Caco-2 (cell line): ENCODE results near the gene TMEM266. TPM values are rescaled to one million over a fixed set of nuclear protein-coding genes. Genes with fewer than 3 reads are reported as not detected.
A peak's percentile ranks its signal among the peaks of the same experiment; 100 is the strongest.

ENCODE experiments used
- BruUV-seq: library from RNA; stranded (reverse); fragments of 400-500 nt; replicated peaks from 2 replicates; lab custom pipeline; 2021; lab: Mats Ljungman, UMichigan
- CTCF ChIA-PET: fragments of 300-600 bp; sonication (Branson Sonifier 250); formaldehyde crosslinking; loops from one replicate; lab custom pipeline; 2022; ENCODE audit warnings: antibody characterized with exemption; lab: Charles Lee
- POLR2A ChIA-PET: fragments of 300-600 bp; sonication (Branson Sonifier 250); formaldehyde crosslinking; loops from one replicate; lab custom pipeline; 2022; ENCODE audit warnings: antibody characterized with exemption; lab: Charles Lee
- DNase-seq, 2 experiments: peaks; one replicate each; pipeline versions ENCODE4 v3.0.0 to v3.0.0-alpha.2; 2020 to 2022
- H3K27me3 ChIP-seq: replicated peaks from 2 replicates; pipeline ENCODE4 v1.6.0; 2011; ENCODE audit warnings: low read length; ENCODE audit not compliant: control insufficient read depth, insufficient read depth
- H3K36me3 ChIP-seq: 2 replicates; pipeline ENCODE4 v1.5.1; 2011; ENCODE audit warnings: low read length; ENCODE audit not compliant: control insufficient read depth, insufficient read depth
- H3K4me1 ChIP-seq: fragments of 250-450 bp; sonication (Bioruptor Pico); 2 replicates; pipeline ENCODE4 v1.5.1; 2020; ENCODE audit warnings: mild to moderate bottlenecking
- H3K4me3 ChIP-seq: 2 replicates; pipeline ENCODE4 v1.5.1; 2011; ENCODE audit warnings: low read depth, mild to moderate bottlenecking, control low read depth, low read length
- H3K9me3 ChIP-seq: fragments of 250-450 bp; sonication (Bioruptor Pico); 2 replicates; pipeline ENCODE4 v1.5.1; 2020; ENCODE audit warnings: mild to moderate bottlenecking, moderate library complexity
- H3K27ac Mint-ChIP-seq: one replicate; pipeline ENCODE4 v1.8.0; 2022; ENCODE audit warnings: mixed read lengths; ENCODE audit not compliant: unreplicated experiment
- H3K27me3 Mint-ChIP-seq: one replicate; pipeline ENCODE4 v1.8.0; 2022; ENCODE audit warnings: mixed read lengths; ENCODE audit not compliant: insufficient read depth, unreplicated experiment
- H3K36me3 Mint-ChIP-seq: one replicate; pipeline ENCODE4 v1.8.0; 2022; ENCODE audit warnings: mild to moderate bottlenecking, mixed read lengths; ENCODE audit not compliant: insufficient read depth, unreplicated experiment
- H3K4me1 Mint-ChIP-seq: one replicate; pipeline ENCODE4 v1.8.0; 2022; ENCODE audit warnings: low read depth, mixed read lengths; ENCODE audit not compliant: unreplicated experiment
- H3K4me3 Mint-ChIP-seq: one replicate; pipeline ENCODE4 v1.8.0; 2022; ENCODE audit warnings: mild to moderate bottlenecking, moderate library complexity, mixed read lengths; ENCODE audit not compliant: unreplicated experiment
- H3K9me3 Mint-ChIP-seq: one replicate; pipeline ENCODE4 v1.8.0; 2022; ENCODE audit warnings: mixed read lengths; ENCODE audit not compliant: unreplicated experiment
- intact Hi-C: fragments of 100-400 bp; cut with micrococcal nuclease; formaldehyde crosslinking; loops from one replicate; pipeline ENCODE4 v1.10.0; 2022; ENCODE audit not compliant: unreplicated experiment
- total RNA-seq: library from RNA; stranded (reverse); gene quantifications from 2 replicates; pipeline ENCODE4 v1.2.3, GENCODE V29; 2022
- TF ChIP-seq, protein P1 (sequence below), 2 experiments: fragments of 200-600 bp in 1 of 2; IDR thresholded peaks; 1 replicate in 1 of 2; 2 replicates in 1 of 2; pipeline versions ENCODE4 v1.5.1 to v1.8.0; 2011 to 2022; ENCODE audit warnings: antibody characterized with exemption in 1 of 2, control low read depth in 1 of 2, inconsistent platforms in 1 of 2, low read depth in 1 of 2, low read length in 1 of 2, mild to moderate bottlenecking in 1 of 2, moderate library complexity in 1 of 2; ENCODE audit not compliant: insufficient read depth in 1 of 2, severe bottlenecking in 1 of 2, unreplicated experiment in 1 of 2

The TMEM266 gene
- total RNA-seq, 1 experiment from 2014 or later = 0.27 TPM

DNA sequence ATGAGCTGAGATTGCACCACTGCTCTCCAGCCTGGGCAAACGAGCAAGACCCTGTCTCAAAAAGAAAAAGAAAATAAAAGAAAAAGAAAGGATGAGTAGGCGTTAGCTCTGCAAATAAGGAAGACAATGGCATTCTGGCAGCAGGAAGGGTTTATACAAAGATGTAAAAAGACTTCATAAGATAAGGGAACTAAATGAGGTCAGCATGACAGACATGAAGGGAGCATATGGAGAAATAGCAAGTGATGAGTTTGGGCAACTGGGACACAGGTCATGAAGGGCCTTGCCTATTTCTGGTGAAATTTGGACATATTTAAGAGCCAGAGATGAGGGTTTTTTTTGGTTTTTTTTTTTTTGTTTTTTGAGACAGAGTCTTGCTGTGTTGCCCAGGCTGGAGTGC is 24.5 kb downstream of the TMEM266 start:
- DNase-seq = no peak
- H3K36me3 Mint-ChIP-seq = no peaks in the 10 kb centered on the region
- Histone ChIP-seq H3K4me3 (no peak overlapping the region), H3K27me3 (no peaks in the 10 kb centered on the region), H3K36me3 (no peaks in the 10 kb centered on the region), H3K4me1 (no peaks in the 10 kb centered on the region), H3K9me3 (no peaks in the 10 kb centered on the region)
- ChIA-PET CTCF (no interaction called here), POLR2A (no interaction called here)
- intact Hi-C loops = no loop called here
- no peaks in the 10 kb centered on the region for H3K4me1 Mint-ChIP-seq
- TF ChIP-seq, protein P1, sequence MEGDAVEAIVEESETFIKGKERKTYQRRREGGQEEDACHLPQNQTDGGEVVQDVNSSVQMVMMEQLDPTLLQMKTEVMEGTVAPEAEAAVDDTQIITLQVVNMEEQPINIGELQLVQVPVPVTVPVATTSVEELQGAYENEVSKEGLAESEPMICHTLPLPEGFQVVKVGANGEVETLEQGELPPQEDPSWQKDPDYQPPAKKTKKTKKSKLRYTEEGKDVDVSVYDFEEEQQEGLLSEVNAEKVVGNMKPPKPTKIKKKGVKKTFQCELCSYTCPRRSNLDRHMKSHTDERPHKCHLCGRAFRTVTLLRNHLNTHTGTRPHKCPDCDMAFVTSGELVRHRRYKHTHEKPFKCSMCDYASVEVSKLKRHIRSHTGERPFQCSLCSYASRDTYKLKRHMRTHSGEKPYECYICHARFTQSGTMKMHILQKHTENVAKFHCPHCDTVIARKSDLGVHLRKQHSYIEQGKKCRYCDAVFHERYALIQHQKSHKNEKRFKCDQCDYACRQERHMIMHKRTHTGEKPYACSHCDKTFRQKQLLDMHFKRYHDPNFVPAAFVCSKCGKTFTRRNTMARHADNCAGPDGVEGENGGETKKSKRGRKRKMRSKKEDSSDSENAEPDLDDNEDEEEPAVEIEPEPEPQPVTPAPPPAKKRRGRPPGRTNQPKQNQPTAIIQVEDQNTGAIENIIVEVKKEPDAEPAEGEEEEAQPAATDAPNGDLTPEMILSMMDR (IDR thresholded peaks at IDR 0.05; ENCODE audit: insufficient read depth in 1 of 2, low read depth in 1 of 2, low read length in 1 of 2, severe bottlenecking in 1 of 2, unreplicated experiment in 1 of 2) = no peak
- no TSS peak for BruUV-seq
- no peak overlapping the region for H3K27ac Mint-ChIP-seq
- H3K27me3 Mint-ChIP-seq = peaks cover 3% of the 10 kb centered on the region
- no peak overlapping the region for H3K4me3 Mint-ChIP-seq
- no peaks in the 10 kb centered on the region for H3K9me3 Mint-ChIP-seq

DNA sequence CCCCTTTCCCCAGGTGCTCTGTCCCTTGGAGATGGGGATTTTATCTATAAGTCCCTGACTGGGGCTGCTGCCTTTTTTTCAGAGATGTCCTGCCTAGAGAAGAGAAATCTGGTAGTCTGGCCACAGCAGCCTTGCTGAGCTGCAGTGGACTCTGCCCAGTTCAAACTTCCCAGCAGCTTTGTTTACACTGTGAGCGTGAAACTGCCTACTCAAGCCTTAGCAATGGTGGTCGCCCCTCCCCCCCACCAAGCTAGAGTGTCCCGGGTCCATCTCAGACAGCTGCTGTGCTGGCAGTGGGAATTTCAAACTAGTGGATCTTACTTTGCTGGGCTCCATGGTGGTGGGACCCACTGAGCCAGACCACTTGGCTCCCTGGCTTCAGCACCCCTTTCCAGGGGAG is 38.9 kb downstream of the TMEM266 start:
- H3K4me3 Mint-ChIP-seq = no peak overlapping the region
- no peak overlapping the region for H3K27ac Mint-ChIP-seq
- Histone ChIP-seq H3K36me3 (no peaks in the 10 kb centered on the region), H3K9me3 (no peaks in the 10 kb centered on the region), H3K4me3 (no peak overlapping the region), H3K27me3 (no peaks in the 10 kb centered on the region), H3K4me1 (no peaks in the 10 kb centered on the region; the same call in 1 of the 2 replicates)
- intact Hi-C loops = loop anchor here (2.0 kb wide), 1 partner anchor 38 kb away; no protein-coding TSS in a partner anchor
- TF ChIP-seq, protein P1 (IDR thresholded peaks at IDR 0.05; ENCODE audit: insufficient read depth in 1 of 2, low read depth in 1 of 2, low read length in 1 of 2, severe bottlenecking in 1 of 2, unreplicated experiment in 1 of 2) = no peak
- H3K9me3 Mint-ChIP-seq = no peaks in the 10 kb centered on the region
- CTCF ChIA-PET = interaction anchor here (0.6 to 1.8 kb wide), 6 partner anchors 18 to 42 kb away, joined by 3 to 7 read pairs (median 4); no protein-coding TSS in a partner anchor
- H3K4me1 Mint-ChIP-seq = peaks cover 12% of the 10 kb centered on the region
- DNase-seq = peak; percentile 45 to 64
- POLR2A ChIA-PET = no interaction called here
- H3K36me3 Mint-ChIP-seq = no peaks in the 10 kb centered on the region
- peaks cover 3% of the 10 kb centered on the region for H3K27me3 Mint-ChIP-seq
- no TSS peak for BruUV-seq

DNA sequence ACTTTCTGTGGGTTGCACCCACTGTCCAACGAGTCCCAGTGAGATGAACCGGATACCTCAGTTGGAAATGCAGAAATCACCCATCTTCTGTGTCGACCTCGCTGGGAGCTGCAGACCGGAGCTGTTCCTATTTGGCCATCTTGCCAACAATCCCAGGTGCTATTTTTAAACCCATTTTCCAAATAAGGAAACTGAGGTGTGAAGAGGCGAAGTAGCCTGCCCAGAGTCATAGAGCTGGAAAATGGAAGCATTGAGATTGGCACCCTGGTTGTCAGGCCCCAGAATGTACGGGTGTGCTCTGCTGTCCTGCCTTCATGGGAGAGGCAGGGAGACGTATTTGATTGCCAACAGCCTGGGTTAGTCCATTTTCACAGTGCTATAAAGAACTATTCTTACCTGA is 39.6 kb downstream of the TMEM266 start:
- H3K4me3 ChIP-seq = no peak overlapping the region
- no peak for DNase-seq
- ChIA-PET CTCF (interaction anchor here (1.0 to 1.8 kb wide), 3 partner anchors 40 to 43 kb away, joined by 3 to 7 read pairs (median 5); no protein-coding TSS in a partner anchor), POLR2A (no interaction called here)
- H3K4me1 ChIP-seq = no peaks in the 10 kb centered on the region; the same call in 1 of the 2 replicates
- TF ChIP-seq, protein P1 (IDR thresholded peaks at IDR 0.05; ENCODE audit: insufficient read depth in 1 of 2, low read depth in 1 of 2, low read length in 1 of 2, severe bottlenecking in 1 of 2, unreplicated experiment in 1 of 2) = no peak
- no peaks in the 10 kb centered on the region for H3K9me3 Mint-ChIP-seq
- H3K36me3 Mint-ChIP-seq = no peaks in the 10 kb centered on the region
- no peaks in the 10 kb centered on the region for H3K27me3 ChIP-seq
- intact Hi-C loops = loop anchor here (2.0 kb wide), 1 partner anchor 39 kb away; no protein-coding TSS in a partner anchor
- no peaks in the 10 kb centered on the region for H3K9me3 ChIP-seq
- no TSS peak for BruUV-seq
- H3K36me3 ChIP-seq = no peaks in the 10 kb centered on the region
- H3K4me3 Mint-ChIP-seq = no peak overlapping the region
- H3K27me3 Mint-ChIP-seq = peaks cover 3% of the 10 kb centered on the region
- H3K4me1 Mint-ChIP-seq = peaks cover 12% of the 10 kb centered on the region
- no peak overlapping the region for H3K27ac Mint-ChIP-seq
